KG1 (cell line): ENCODE results near the gene CLRN1.
"Not testable (repeated sequence)": the region's sequence is repeated elsewhere in the genome, so short reads cannot be mapped to it uniquely, and the experiment has no call there.

Experiments
- DNase-seq: peaks from one replicate; lab custom pipeline; 2025; lab: John Stamatoyannopoulos, UW

The CLRN1 gene

GRCh38 chr3:150972366-150973071 lies at the start of gene CLRN1:
Gene CLRN1 (minus strand): TSS chr3:150972727. CDS start chr3:150972708, 19 bp downstream.
- DNase-seq = no peak

- DNase-seq = no peak
Measured at GRCh38 chr3:151016478-151016795, 43.9 kb upstream of the CLRN1 start.

DNA sequence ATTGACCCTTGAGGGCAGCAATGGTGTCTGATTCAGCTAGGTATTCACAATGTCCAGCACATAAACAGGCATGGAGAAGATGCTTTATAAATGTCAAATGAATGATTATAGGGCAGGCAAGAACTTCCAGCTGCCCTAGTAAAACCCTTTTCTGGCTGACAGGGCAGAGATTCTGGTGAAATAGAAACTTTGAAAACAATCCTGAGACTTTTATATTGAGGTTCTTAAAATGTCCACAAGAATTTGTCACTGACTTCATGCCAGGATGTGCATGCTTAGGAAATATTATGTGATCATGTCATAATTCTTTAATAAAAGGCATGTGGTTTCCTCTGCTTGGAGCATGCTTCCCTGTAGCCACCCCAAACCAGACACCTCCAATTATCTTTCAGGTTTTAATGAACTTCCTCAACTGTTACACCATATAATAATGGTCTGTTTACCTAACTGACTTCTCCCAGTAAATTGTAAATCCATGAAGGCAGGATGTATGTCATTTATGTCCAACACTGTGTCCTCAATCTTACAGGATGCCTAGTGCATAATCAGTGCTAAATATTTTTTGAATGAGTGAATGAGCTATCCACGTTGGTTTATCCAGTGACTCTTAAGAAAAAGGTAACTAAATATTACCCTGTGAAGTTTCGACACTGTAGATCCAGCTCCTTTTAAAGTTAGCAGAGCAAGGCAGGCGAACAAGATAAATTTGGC lies 43.4 kb upstream of the CLRN1 start:
- DNase-seq = no peak

GRCh38 chr3:151015181-151015580 lies 42.7 kb upstream of the CLRN1 start:
- no peak for DNase-seq

- no peak for DNase-seq
Measured at GRCh38 chr3:151014501-151015018, 42.0 kb upstream of the CLRN1 start.

DNA sequence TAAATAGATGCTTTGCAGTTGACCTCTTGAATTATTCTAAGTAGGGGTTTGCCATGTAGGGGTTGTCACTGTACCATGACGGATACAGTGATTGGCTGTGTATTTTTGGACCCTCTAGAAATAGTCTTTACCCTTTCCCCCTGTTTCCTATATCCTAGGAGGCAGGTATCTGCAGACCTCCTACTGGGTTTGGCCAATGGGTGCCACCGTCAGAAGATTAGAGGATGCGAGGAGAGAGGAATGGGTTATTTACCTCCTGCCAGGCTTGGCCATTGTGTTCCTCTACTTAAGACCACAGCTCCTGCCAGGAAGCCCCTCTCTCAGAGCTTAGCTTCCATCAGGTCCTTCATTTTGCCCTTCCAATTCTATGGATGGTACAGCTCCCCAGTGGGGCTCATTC lies 40.2 kb upstream of the CLRN1 start:
- DNase-seq = no peak

DNA sequence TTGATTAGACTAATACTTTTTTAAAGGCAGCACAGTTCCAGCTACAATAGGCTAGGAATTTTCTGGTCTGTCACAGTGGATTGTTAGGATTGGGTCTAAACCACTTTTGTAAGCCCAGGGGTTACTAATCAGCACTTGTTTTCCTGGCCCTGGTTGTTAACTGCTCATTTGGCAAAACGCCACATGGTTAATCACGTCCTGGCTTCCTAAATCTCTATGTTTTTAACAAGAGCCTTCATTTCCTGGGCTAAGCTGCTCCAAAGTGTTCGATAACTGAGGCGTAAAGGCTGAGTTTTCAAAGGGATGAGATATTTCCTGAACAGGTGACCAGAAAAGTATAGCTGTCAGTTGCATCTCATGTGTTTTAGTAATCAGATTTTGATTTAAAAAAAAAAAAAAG lies 38.9 kb upstream of the CLRN1 start:
- DNase-seq = no peak

GRCh38 chr3:151009981-151010380 lies 37.5 kb upstream of the CLRN1 start:
- DNase-seq = no peak

- DNase-seq = no peak
Measured at GRCh38 chr3:151009430-151009829, 36.9 kb upstream of the CLRN1 start.

DNA sequence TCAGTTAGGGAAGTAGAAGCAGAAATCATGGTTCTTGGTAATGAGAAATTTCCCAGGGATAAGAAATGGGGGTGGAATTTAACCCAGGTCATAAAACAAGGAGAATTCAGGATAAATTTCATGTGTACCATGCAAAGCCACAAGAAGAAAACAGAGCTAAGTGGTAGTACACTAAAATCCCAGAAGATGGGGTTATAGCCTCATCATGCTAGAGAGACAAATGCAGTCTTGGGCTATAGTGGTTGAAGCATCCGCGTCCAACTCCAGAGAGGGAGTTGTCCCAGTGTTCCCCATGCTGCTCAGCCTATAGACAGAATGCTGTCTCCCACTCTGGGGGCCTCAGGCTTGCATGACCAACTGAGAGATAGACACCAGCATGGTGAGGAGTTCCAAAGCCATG lies 36.2 kb upstream of the CLRN1 start:
- no peak for DNase-seq

- DNase-seq = no peak
Measured at GRCh38 chr3:151003768-151004134, 31.2 kb upstream of the CLRN1 start.

DNA sequence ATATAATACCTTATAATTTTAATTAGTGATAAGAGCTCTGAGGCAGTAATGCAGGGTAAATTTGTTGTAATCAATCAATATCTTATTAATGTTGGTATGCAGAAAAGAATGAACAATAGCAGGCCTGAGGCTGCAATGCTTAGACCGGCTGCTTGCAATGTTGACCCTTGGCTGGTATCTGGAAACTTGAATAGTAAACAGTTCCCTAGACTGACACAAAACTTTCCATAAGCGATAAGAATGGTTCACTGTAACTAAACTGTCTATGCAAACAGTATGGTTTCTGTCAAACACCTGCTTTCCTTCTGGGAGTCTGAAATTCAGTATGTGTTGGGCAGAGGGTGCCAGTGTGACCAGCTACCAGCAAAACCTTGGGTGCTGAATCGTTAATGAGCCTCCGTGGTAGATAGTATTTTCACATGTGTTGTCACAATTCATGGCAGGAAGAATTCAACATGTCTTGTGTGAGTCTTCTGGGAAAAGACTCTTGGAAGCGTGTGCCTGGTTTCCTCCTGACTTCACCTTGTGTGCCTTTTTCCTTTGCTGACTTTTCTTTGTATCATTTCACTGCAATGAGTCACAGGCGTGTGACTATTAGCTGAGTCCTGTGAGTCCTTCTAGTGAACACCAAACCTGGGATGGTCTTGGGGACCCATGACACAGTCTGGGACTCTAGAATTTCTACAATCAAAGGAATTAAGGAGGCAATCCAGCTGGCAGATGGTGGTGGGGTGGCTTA lies 30.7 kb upstream of the CLRN1 start:
- no peak for DNase-seq

- no peak for DNase-seq
Measured at GRCh38 chr3:151002003-151002981, 29.8 kb upstream of the CLRN1 start.

- DNase-seq = no peak
Measured at GRCh38 chr3:150998996-150999395, 26.5 kb upstream of the CLRN1 start.

GRCh38 chr3:150996731-150997130 lies 24.2 kb upstream of the CLRN1 start:
- DNase-seq = no peak

- no peak for DNase-seq
Measured at GRCh38 chr3:150995510-150995909, 23.0 kb upstream of the CLRN1 start.

GRCh38 chr3:150989208-150989607 lies 16.7 kb upstream of the CLRN1 start:
- no peak for DNase-seq

DNA sequence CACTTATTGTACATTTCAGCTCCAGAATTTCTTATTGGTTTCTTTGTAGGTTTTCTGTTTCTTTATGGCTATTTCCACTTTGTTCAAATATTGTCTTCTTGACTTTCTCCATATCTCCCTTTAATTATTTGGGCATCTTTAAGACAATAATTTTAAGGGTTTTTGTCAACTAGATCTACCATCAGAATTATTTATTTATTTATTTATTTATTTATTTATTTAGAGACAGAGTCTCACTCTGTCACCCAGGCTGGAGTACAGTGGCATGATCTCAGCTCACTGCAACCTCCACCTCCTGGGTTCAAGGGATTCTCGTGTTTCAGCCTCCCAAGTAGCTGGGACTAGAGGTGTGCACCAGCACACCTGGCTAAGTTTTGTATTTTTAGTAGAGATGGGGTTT lies 15.9 kb upstream of the CLRN1 start:
- DNase-seq = not testable (repeated sequence)

DNA sequence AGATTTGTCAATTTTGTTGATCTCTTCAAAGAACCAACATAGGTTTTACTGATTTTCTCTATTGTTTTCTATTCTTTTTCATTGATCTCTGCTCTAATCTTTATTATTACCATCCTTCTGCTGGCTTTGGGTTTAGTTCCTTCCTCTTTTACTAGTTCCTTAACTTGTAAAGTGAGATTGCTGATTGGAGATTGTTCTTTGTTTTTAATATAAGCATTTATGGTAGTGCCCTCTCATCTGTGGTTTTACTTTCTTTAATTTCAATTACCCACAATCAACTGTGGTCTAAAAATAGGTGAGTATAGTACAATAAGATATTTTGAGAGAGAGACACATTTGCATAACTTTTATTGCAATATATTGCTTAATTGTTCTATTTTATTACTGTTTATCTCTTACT lies 13.2 kb upstream of the CLRN1 start:
- no peak for DNase-seq

GRCh38 chr3:150984066-150984465 lies 11.5 kb upstream of the CLRN1 start:
- no peak for DNase-seq

DNA sequence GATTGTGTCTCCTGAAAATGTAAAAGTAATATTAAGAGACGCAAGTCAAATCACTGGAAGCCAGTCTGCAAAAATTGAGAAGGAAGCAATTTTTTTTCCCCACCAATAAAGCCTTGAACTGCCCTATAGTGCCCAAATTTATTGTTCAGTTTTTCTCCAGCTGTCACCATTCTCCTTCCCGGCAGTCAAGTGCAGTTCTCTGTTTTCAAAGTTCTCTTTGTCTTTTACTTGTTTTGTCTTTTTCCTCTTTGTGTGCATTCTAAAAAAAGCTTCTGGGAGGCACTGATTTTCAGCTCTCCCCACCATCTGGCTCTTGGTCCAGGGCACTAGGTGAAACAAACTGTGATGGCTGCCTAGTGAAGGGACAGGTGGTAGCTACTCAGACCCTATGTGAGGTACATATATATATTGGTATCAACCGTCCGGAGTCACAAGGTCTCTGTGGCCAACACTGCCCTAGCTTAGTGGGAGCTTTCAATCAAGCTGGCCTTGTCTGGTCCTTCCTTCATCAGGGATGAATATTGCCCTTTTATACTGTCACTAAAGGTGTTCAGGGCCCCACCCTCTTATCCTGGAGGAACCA lies 6.1 kb upstream of the CLRN1 start:
- no peak for DNase-seq

GRCh38 chr3:150975992-150976368 lies 3.5 kb upstream of the CLRN1 start:
- DNase-seq = no peak
